SK-N-MC (cell line): ENCODE results near the gene NAA10.

ENCODE experiments used
- EZH2 ChIP-seq: fragments of 200-600 bp; sonication (generic); IDR thresholded peaks from one replicate; pipeline ENCODE4 v1.6.1; 2017; ENCODE audit warnings: antibody characterized with exemption
- POLR2AphosphoS5 ChIP-seq: IDR thresholded peaks from 2 replicates; pipeline ENCODE4 v1.6.1; 2012; ENCODE audit warnings: mild to moderate bottlenecking, low read depth, low read length, borderline replicate concordance

GRCh38 chrX:153966841-153967535 is 32.2 kb upstream of the NAA10 start:
- TF ChIP-seq POLR2AphosphoS5 = no peak
- no peak for TF ChIP-seq EZH2
